Activated CD8-positive, alpha-beta memory T cell treated with anti-CD3 and anti-CD28 coated beads, Interleukin-2, amount 50 U/mL, for 24 hours (primary cell): Measurements from ENCODE around the gene BBS9.
"Not testable (repeated sequence)": the region's sequence is repeated elsewhere in the genome, so short reads cannot be mapped to it uniquely, and the experiment has no call there.

Experiments used
- DNase-seq: peaks from one replicate; pipeline ENCODE4 v3.0.0-alpha.2; 2020; ENCODE audit errors: extremely low read depth

Gene BBS9

GRCh38 chr7:33196221-33196620, 66.9 kb downstream of the BBS9 start:
- no peak for DNase-seq

- DNase-seq: no peak
These were observed 70.9 kb downstream of the BBS9 start for GRCh38 chr7:33200282-33200681.

- no peak for DNase-seq
These were observed 72.5 kb downstream of the BBS9 start for GRCh38 chr7:33201821-33202220.

- DNase-seq: no peak
These were observed 81.6 kb downstream of the BBS9 start for GRCh38 chr7:33210958-33211357.

GRCh38 chr7:33212144-33212543, 82.8 kb downstream of the BBS9 start:
- no peak for DNase-seq

- no peak for DNase-seq
These were observed 86.6 kb downstream of the BBS9 start for GRCh38 chr7:33215992-33216391.

- DNase-seq: no peak
These were observed 88.2 kb downstream of the BBS9 start for GRCh38 chr7:33217595-33217994.

- DNase-seq: not testable (repeated sequence)
These were observed 89.6 kb downstream of the BBS9 start for GRCh38 chr7:33218841-33219535.

GRCh38 chr7:33220231-33220630, 90.9 kb downstream of the BBS9 start:
- DNase-seq: no peak

GRCh38 chr7:33221390-33221789, 92.0 kb downstream of the BBS9 start:
- no peak for DNase-seq

- no peak for DNase-seq
These were observed 103.3 kb downstream of the BBS9 start for GRCh38 chr7:33232632-33233145.

GRCh38 chr7:33233659-33234058, 104.3 kb downstream of the BBS9 start:
- DNase-seq: no peak

GRCh38 chr7:33237036-33237435, 107.7 kb downstream of the BBS9 start:
- DNase-seq: no peak

- no peak for DNase-seq
These were observed 114.0 kb downstream of the BBS9 start for GRCh38 chr7:33243319-33243881.

- DNase-seq: no peak
These were observed 119.3 kb downstream of the BBS9 start for GRCh38 chr7:33248671-33249070.

- no peak for DNase-seq
These were observed 121.1 kb downstream of the BBS9 start for GRCh38 chr7:33250421-33250871.

- no peak for DNase-seq
These were observed 121.9 kb downstream of the BBS9 start for GRCh38 chr7:33251301-33251700.

- DNase-seq: no peak
These were observed 129.2 kb downstream of the BBS9 start for GRCh38 chr7:33258491-33258951.

- no peak for DNase-seq
These were observed 132.2 kb downstream of the BBS9 start for GRCh38 chr7:33261585-33261984.

- no peak for DNase-seq
These were observed 133.1 kb downstream of the BBS9 start for GRCh38 chr7:33262476-33262875.

- not testable (repeated sequence) for DNase-seq
These were observed 142.5 kb downstream of the BBS9 start for GRCh38 chr7:33271839-33272371.

GRCh38 chr7:33273356-33273755, 144.0 kb downstream of the BBS9 start:
- DNase-seq: no peak

- DNase-seq: no peak
These were observed 147.0 kb downstream of the BBS9 start for GRCh38 chr7:33276325-33276724.
